GM23248 (cell line): ENCODE data around the gene BLTP2.

Experiments used
- EZH2 ChIP-seq: fragments of 200-600 bp; sonication (generic); IDR thresholded peaks from 2 replicates; pipeline ENCODE4 v1.6.1; 2018; ENCODE audit warnings: antibody characterized with exemption, mild to moderate bottlenecking; ENCODE audit not compliant: insufficient read depth, poor library complexity, severe bottlenecking
- EZH2phosphoT487 ChIP-seq: fragments of 200-600 bp; sonication (generic); IDR thresholded peaks from 2 replicates; pipeline ENCODE4 v1.6.1; 2018; ENCODE audit warnings: antibody characterized with exemption, moderate library complexity, mild to moderate bottlenecking, low read depth; ENCODE audit not compliant: insufficient read depth

- TF ChIP-seq EZH2phosphoT487 (no peak), EZH2 (no peak)
Observed at GRCh38 chr17:28689011-28689410, 44.1 kb upstream of the BLTP2 start.
